HCT116 (cell line): ENCODE results near the gene CDK13. TPM values are rescaled to one million over a fixed set of nuclear protein-coding genes. Genes with fewer than 3 reads are reported as not detected.

Experiments used
- ATAC-seq: fragments of 200-7000 bp; cut with Tn5 transposase; 2 replicates; pipeline ENCODE4 v1.9.1; 2020; ENCODE audit warnings: mild to moderate bottlenecking, moderate library complexity
- BruUV-seq: library from RNA; stranded (reverse); fragments of 400-500 nt; replicated peaks from 2 replicates; lab custom pipeline; 2021; lab: Mats Ljungman, UMichigan
- CTCF ChIA-PET: fragments of 300-600 bp; sonication (Branson Sonifier 250); formaldehyde crosslinking; loops from one replicate; lab custom pipeline; 2021; ENCODE audit warnings: antibody characterized with exemption; lab: Charles Lee
- POLR2A ChIA-PET: fragments of 300-600, 350-600 bp; sonication (Branson Sonifier 250); formaldehyde crosslinking; loops from one replicate; lab custom pipeline; 2021; ENCODE audit warnings: antibody characterized with exemption; lab: Charles Lee
- RAD21 ChIA-PET, 2 experiments: fragments of 300-600 bp; sonication (Branson Sonifier 250); formaldehyde crosslinking; loops; one replicate each; lab custom pipeline; 2023; ENCODE audit warnings: low total read pairs in 2 of 2; ENCODE audit not compliant: uncharacterized antibody in 2 of 2, unreplicated experiment in 2 of 2, low non-redundant PET in 1 of 2; lab: Charles Lee
- DNase-seq: peaks from one replicate; pipeline ENCODE4 v3.0.0-alpha.2; 2010; ENCODE audit warnings: low read depth, low spot score
- H2AFZ ChIP-seq: fragments of 200-600 bp; shearing (Covaris generic), sonication (generic); 2 replicates; pipeline ENCODE4 v1.6.1; 2017; ENCODE audit warnings: low read depth, mixed run types, mixed read lengths, antibody characterized with exemption, low read length; ENCODE audit not compliant: poor library complexity, severe bottlenecking
- H3K27ac ChIP-seq: 2 replicates; pipeline ENCODE4 v1.5.1; 2012; ENCODE audit warnings: low read depth, low read length
- H3K27me3 ChIP-seq: fragments of 200-600 bp; sonication (generic); 2 replicates; pipeline ENCODE4 v1.6.1; 2016; ENCODE audit warnings: mixed run types, low read length, mixed read lengths; ENCODE audit not compliant: insufficient read depth
- H3K36me3 ChIP-seq, 2 experiments: fragments of 200-500 bp in 1 of 2; fragments of 200-600 bp in 1 of 2; sonication (Bioruptor generic) in 1 of 2; sonication (generic) in 1 of 2; 2 replicates each; pipeline versions ENCODE4 v1.5.1 to v1.6.1; 2014 to 2016; ENCODE audit warnings: low read length in 2 of 2, inconsistent platforms in 1 of 2, mixed read lengths in 1 of 2, mixed run types in 1 of 2; ENCODE audit not compliant: insufficient read depth in 2 of 2, control insufficient read depth in 1 of 2
- H3K4me1 ChIP-seq, 2 experiments: fragments of 200-600 bp in 1 of 2; sonication (generic) in 1 of 2; 2 replicates each; pipeline versions ENCODE4 v1.5.1 to v1.6.1; 2012 to 2017; ENCODE audit warnings: low read length in 2 of 2, inconsistent platforms in 1 of 2, mild to moderate bottlenecking in 1 of 2, mixed read lengths in 1 of 2, mixed run types in 1 of 2, moderate library complexity in 1 of 2; ENCODE audit not compliant: insufficient read depth in 2 of 2, control insufficient read depth in 1 of 2
- H3K4me2 ChIP-seq: fragments of 200-600 bp; sonication (generic); 2 replicates; pipeline ENCODE4 v1.6.1; 2017; ENCODE audit warnings: mixed run types, low read length, mixed read lengths
- H3K4me3 ChIP-seq, 2 experiments: fragments of 200-600 bp in 1 of 2; sonication (generic) in 1 of 2; replicated peaks in 1 of 2; 2 replicates each; pipeline ENCODE4 v1.5.1; 2011 to 2016; ENCODE audit warnings: low read length in 2 of 2, control low read depth in 1 of 2, low read depth in 1 of 2, mild to moderate bottlenecking in 1 of 2, mixed read lengths in 1 of 2, mixed run types in 1 of 2
- H3K79me2 ChIP-seq: fragments of 200-600 bp; sonication (generic); 2 replicates; pipeline ENCODE4 v1.6.1; 2017; ENCODE audit warnings: mild to moderate bottlenecking, mixed run types, low read length, moderate library complexity, mixed read lengths; ENCODE audit not compliant: insufficient read depth
- H3K9ac ChIP-seq: fragments of 200-600 bp; sonication (generic); 2 replicates; pipeline ENCODE4 v1.6.1; 2016; ENCODE audit warnings: low read length, mixed read lengths
- H3K9me2 ChIP-seq: fragments of 200-600 bp; sonication (generic), shearing (Covaris generic); 2 replicates; pipeline ENCODE4 v1.6.1; 2017; ENCODE audit warnings: mixed run types, mild to moderate bottlenecking, moderate library complexity; ENCODE audit not compliant: insufficient read depth
- H3K9me3 ChIP-seq, 2 experiments: fragments of 200-500 bp in 1 of 2; fragments of 200-600 bp in 1 of 2; sonication (Bioruptor generic) in 1 of 2; sonication (generic) in 1 of 2; 2 replicates each; pipeline ENCODE4 v1.6.1; 2014 to 2017; ENCODE audit warnings: low read length in 2 of 2, mixed read lengths in 2 of 2, inconsistent platforms in 1 of 2, low read depth in 1 of 2, mild to moderate bottlenecking in 1 of 2, mixed run types in 1 of 2, moderate library complexity in 1 of 2; ENCODE audit not compliant: control insufficient read depth in 1 of 2, insufficient read depth in 1 of 2
- H4K20me1 ChIP-seq: fragments of 200-600 bp; sonication (generic), shearing (Covaris generic); 2 replicates; pipeline ENCODE4 v1.6.1; 2017; ENCODE audit warnings: mixed run types, mild to moderate bottlenecking, moderate library complexity; ENCODE audit not compliant: insufficient read depth
- CBX3 ChIP-seq: IDR thresholded peaks from 2 replicates; pipeline ENCODE4 v1.6.1; 2012; ENCODE audit warnings: low read depth
- CEBPB ChIP-seq: IDR thresholded peaks from 2 replicates; pipeline ENCODE4 v1.6.1; 2012; ENCODE audit warnings: low read depth
- ELF1 ChIP-seq: IDR thresholded peaks from 2 replicates; pipeline ENCODE4 v1.6.1; 2012; ENCODE audit warnings: low read depth, borderline replicate concordance
- FOSL1 ChIP-seq: IDR thresholded peaks from 2 replicates; pipeline ENCODE4 v1.6.1; 2012; ENCODE audit warnings: low read depth
- JUND ChIP-seq: IDR thresholded peaks from 2 replicates; pipeline ENCODE4 v1.6.1; 2012
- POLR2A ChIP-seq: IDR thresholded peaks from 2 replicates; pipeline ENCODE4 v1.7.0; 2011; ENCODE audit warnings: borderline replicate concordance; ENCODE audit not compliant: insufficient read depth, insufficient read length; ENCODE audit errors: extremely low read depth
- RAD21 ChIP-seq: IDR thresholded peaks from 2 replicates; pipeline ENCODE4 v1.6.1; 2012; ENCODE audit warnings: low read depth, mild to moderate bottlenecking
- REST ChIP-seq: IDR thresholded peaks from 2 replicates; pipeline ENCODE4 v1.6.1; 2012; ENCODE audit warnings: low read depth
- SP1 ChIP-seq: IDR thresholded peaks from 2 replicates; pipeline ENCODE4 v1.6.1; 2012; ENCODE audit warnings: low read depth
- TCF7L2 ChIP-seq: IDR thresholded peaks from 2 replicates; pipeline ENCODE4 v1.7.0; 2011; ENCODE audit warnings: borderline replicate concordance, inconsistent platforms; ENCODE audit not compliant: insufficient read depth, insufficient read length; ENCODE audit errors: extremely low read depth
- YY1 ChIP-seq: IDR thresholded peaks from 2 replicates; pipeline ENCODE4 v1.6.1; 2011; ENCODE audit warnings: low read length, low read depth, moderate library complexity, mild to moderate bottlenecking; ENCODE audit not compliant: insufficient replicate concordance; ENCODE audit errors: extremely low read depth
- ZBTB33 ChIP-seq: IDR thresholded peaks from 2 replicates; pipeline ENCODE4 v1.6.1; 2011; ENCODE audit warnings: mild to moderate bottlenecking, low read length, moderate library complexity; ENCODE audit not compliant: insufficient replicate concordance; ENCODE audit errors: extremely low read depth
- ZFX ChIP-seq: fragments of 450-650 bp; IDR thresholded peaks from 2 replicates; pipeline ENCODE4 v1.6.1; 2017
- intact Hi-C: fragments of 100-400 bp; cut with micrococcal nuclease; formaldehyde crosslinking; loops from 2 replicates; pipeline ENCODE4 v1.10.0; 2022
- total RNA-seq: library from RNA; stranded (reverse); gene quantifications from one replicate; pipeline ENCODE4 v1.2.1, GENCODE V29; 2021; ENCODE audit not compliant: unreplicated experiment

CDK13 gene
- total RNA-seq, 1 experiment from 2014 or later: 28.8 TPM

DNA sequence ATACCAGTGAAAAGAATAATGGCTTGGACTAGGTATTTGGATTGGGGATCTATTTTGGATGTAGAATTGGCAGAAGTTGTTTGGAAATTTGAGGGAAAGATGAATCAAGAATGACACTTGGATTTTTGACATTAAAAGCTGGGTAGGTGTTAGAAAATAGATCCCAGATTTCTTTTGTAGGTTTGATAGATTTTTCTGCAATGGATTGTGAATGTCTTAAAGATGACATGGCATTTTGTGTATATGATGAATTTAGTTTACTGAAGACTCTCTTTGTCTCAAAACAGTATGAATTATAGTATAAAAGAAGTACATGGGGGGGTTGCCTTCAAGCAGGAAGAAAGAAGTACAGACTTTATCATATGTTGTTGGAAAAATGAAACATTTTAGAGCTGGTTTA lies 108.6 kb downstream of the CDK13 start:
- ChIA-PET CTCF (no interaction called here), RAD21 (no interaction called here), POLR2A (no interaction called here)
- no peak overlapping the region for H3K4me3 ChIP-seq
- H3K9me2 ChIP-seq: no peaks in the 10 kb centered on the region
- H3K9me3 ChIP-seq: no peaks in the 10 kb centered on the region
- DNase-seq: no peak
- H3K79me2 ChIP-seq: no peaks in the 10 kb centered on the region
- no peak for ATAC-seq
- no peaks in the 10 kb centered on the region for H3K4me1 ChIP-seq
- H3K27me3 ChIP-seq: no peaks in the 10 kb centered on the region
- H3K9ac ChIP-seq: no peak overlapping the region
- TF ChIP-seq POLR2A: no peak
- no peak for TF ChIP-seq SP1
- no peak for TF ChIP-seq TCF7L2
- TF ChIP-seq CEBPB: no peak
- TF ChIP-seq CBX3: no peak
- no peak for TF ChIP-seq ZFX
- TF ChIP-seq ELF1: no peak
- TF ChIP-seq FOSL1: no peak
- TF ChIP-seq JUND: no peak
- no peak for TF ChIP-seq REST
- TF ChIP-seq YY1: no peak
- no peak for TF ChIP-seq ZBTB33
- no peak for TF ChIP-seq RAD21
- TF ChIP-seq, all 23 proteins: peak for 0
- Histone ChIP-seq H2AFZ (no peak overlapping the region), H4K20me1 (no peaks in the 10 kb centered on the region; the same call in 1 of the 2 replicates), H3K4me2 (no peak overlapping the region), H3K36me3 (peaks cover 0 to 4% of the 10 kb centered on the region in 2 experiments; a peak in 2 of 4 replicates), H3K27ac (no peak overlapping the region)
- intact Hi-C loops: loop anchor here (5.0 kb wide), 1 partner anchor 476 kb away; no protein-coding TSS in a partner anchor
- BruUV-seq: no TSS peak
